ENCODE results near the gene DNAJB8. TPM values are rescaled to one million over a fixed set of nuclear protein-coding genes. Genes with fewer than 3 reads are reported as not detected.

DNAJB8 gene
- total RNA-seq, 1 experiment from 2014 or later = not detected

GRCh38 chr3:128452678-128453275 lies 13.9 kb downstream of the DNAJB8 start:
- no peak overlapping the region for H3K27ac ChIP-seq (ENCODE audit: insufficient read length, low read depth, low read length)
- no peak overlapping the region for H4K8ac ChIP-seq (replicated peaks; ENCODE audit: insufficient read length, low read depth, low read length)
- no peak overlapping the region for H2BK5ac ChIP-seq (ENCODE audit: insufficient read length, low read length)
- no peaks in the 10 kb centered on the region for H3K79me2 ChIP-seq (ENCODE audit: insufficient read depth, low read length)
- Mint-ChIP-seq H3K36me3 (ENCODE audit: insufficient read depth in 1 of 3, low read depth in 3 of 3) (no peaks in the 10 kb centered on the region; a peak in 1 of 7 replicates), H3K27ac (no peak overlapping the region), H3K9me3 (peaks cover 0 to 2% of the 10 kb centered on the region in 2 experiments; a peak in 1 of 5 replicates), H3K4me1 (peaks cover 5 to 9% of the 10 kb centered on the region in 2 experiments), H3K27me3 (ENCODE audit: low read depth) (peaks cover 87% of the 10 kb centered on the region), H3K4me3 (no peak overlapping the region; a peak in 1 of 5 replicates)
- no peak overlapping the region for H3K18ac ChIP-seq (ENCODE audit: insufficient read length, low read depth, low read length)
- H3K9me3 ChIP-seq (ENCODE audit: control insufficient read depth, low read depth, low read length) = no peaks in the 10 kb centered on the region
- no peak overlapping the region for H2BK12ac ChIP-seq (ENCODE audit: insufficient read length, low read depth, low read length)
- H2BK20ac ChIP-seq (ENCODE audit: low read depth, low read length, poor library complexity, severe bottlenecking) = no peak overlapping the region
- no peak for DNase-seq
- H3K79me1 ChIP-seq (ENCODE audit: insufficient read depth, low read depth, low read length, poor library complexity, severe bottlenecking) = no peaks in the 10 kb centered on the region
- no peak overlapping the region for H3K56ac ChIP-seq (ENCODE audit: insufficient read length, low read depth, low read length)
- no peaks in the 10 kb centered on the region; the same call in 1 of the 2 replicates for H3K27me3 ChIP-seq (ENCODE audit: insufficient read depth, low read length)
- no peak overlapping the region for H3K4me2 ChIP-seq (ENCODE audit: insufficient read depth, insufficient read length, low read length)
- TF ChIP-seq CTCF (conservative IDR thresholded peaks at IDR 0.05) = no peak
- H2BK15ac ChIP-seq (ENCODE audit: low read depth, low read length) = no peak overlapping the region
- no peak overlapping the region for H4K5ac ChIP-seq (ENCODE audit: insufficient read length, low read depth, low read length)
- no peak overlapping the region for H3K9ac ChIP-seq (ENCODE audit: extremely low read depth, insufficient read length, low read length)
- no peak overlapping the region for H2BK120ac ChIP-seq (ENCODE audit: low read depth, low read length, poor library complexity, severe bottlenecking)
- H3K4me1 ChIP-seq (ENCODE audit: insufficient read depth, low read length) = no peaks in the 10 kb centered on the region
- no peak overlapping the region for H2AK5ac ChIP-seq (ENCODE audit: insufficient read length, low read length)
- H4K20me1 ChIP-seq (ENCODE audit: control insufficient read depth, insufficient read depth, insufficient read length) = no peaks in the 10 kb centered on the region
- no peaks in the 10 kb centered on the region for H3K23me2 ChIP-seq (ENCODE audit: insufficient read length, low read depth, low read length, poor library complexity, severe bottlenecking)
- H3T11ph ChIP-seq (ENCODE audit: low read length) = no peak overlapping the region
- H4K91ac ChIP-seq (ENCODE audit: insufficient read length, low read depth, low read length) = no peak overlapping the region
- H3K23ac ChIP-seq (ENCODE audit: insufficient read length, low read depth, low read length) = no peak overlapping the region
- no peak overlapping the region for H3K4ac ChIP-seq (ENCODE audit: low read depth, low read length)
- no peak overlapping the region for H2AFZ ChIP-seq (ENCODE audit: low read length)
- H3K14ac ChIP-seq (ENCODE audit: insufficient read depth, low read length) = no peak overlapping the region
- no CpG with 5 or more reads among the region's 21 CpGs for WGBS (ENCODE audit: extremely low coverage, insufficient read length, low lambda C conversion rate)

Data from H9 (cell line).